ENCODE measurements around the gene SNX20. TPM values are rescaled to one million over a fixed set of nuclear protein-coding genes. Genes with fewer than 3 reads are reported as not detected.

SNX20 gene
- total and polyA plus RNA-seq, 10 of the 15 experiments (the other 5 are each of a cell fraction or from before 2014, with no cell fraction given), result 4.6 to 30.8 (median 21.9) TPM

GRCh38 chr16:50696575-50697420 lies 15.7 kb upstream of the SNX20 start (continued):
- TF ChIP-seq, protein P1, sequence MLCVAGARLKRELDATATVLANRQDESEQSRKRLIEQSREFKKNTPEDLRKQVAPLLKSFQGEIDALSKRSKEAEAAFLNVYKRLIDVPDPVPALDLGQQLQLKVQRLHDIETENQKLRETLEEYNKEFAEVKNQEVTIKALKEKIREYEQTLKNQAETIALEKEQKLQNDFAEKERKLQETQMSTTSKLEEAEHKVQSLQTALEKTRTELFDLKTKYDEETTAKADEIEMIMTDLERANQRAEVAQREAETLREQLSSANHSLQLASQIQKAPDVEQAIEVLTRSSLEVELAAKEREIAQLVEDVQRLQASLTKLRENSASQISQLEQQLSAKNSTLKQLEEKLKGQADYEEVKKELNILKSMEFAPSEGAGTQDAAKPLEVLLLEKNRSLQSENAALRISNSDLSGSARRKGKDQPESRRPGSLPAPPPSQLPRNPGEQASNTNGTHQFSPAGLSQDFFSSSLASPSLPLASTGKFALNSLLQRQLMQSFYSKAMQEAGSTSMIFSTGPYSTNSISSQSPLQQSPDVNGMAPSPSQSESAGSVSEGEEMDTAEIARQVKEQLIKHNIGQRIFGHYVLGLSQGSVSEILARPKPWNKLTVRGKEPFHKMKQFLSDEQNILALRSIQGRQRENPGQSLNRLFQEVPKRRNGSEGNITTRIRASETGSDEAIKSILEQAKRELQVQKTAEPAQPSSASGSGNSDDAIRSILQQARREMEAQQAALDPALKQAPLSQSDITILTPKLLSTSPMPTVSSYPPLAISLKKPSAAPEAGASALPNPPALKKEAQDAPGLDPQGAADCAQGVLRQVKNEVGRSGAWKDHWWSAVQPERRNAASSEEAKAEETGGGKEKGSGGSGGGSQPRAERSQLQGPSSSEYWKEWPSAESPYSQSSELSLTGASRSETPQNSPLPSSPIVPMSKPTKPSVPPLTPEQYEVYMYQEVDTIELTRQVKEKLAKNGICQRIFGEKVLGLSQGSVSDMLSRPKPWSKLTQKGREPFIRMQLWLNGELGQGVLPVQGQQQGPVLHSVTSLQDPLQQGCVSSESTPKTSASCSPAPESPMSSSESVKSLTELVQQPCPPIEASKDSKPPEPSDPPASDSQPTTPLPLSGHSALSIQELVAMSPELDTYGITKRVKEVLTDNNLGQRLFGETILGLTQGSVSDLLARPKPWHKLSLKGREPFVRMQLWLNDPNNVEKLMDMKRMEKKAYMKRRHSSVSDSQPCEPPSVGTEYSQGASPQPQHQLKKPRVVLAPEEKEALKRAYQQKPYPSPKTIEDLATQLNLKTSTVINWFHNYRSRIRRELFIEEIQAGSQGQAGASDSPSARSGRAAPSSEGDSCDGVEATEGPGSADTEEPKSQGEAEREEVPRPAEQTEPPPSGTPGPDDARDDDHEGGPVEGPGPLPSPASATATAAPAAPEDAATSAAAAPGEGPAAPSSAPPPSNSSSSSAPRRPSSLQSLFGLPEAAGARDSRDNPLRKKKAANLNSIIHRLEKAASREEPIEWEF (IDR thresholded peaks at IDR 0.05; ENCODE audit: insufficient replicate concordance, low read depth, low read length), result no peak
- TF ChIP-seq IRF3 (IDR thresholded peaks at IDR 0.05), result no peak
- no peak for TF ChIP-seq RCOR1 (conservative IDR thresholded peaks at IDR 0.05; ENCODE audit: low read depth, low read length)
- TF ChIP-seq HDAC6 (IDR thresholded peaks at IDR 0.05; ENCODE audit: unreplicated experiment), result no peak
- TF ChIP-seq MTA3 (IDR thresholded peaks at IDR 0.05; ENCODE audit: borderline replicate concordance, low read length), result no peak; the same call in 1 of the 2 replicates
- no peak for TF ChIP-seq HSF1 (IDR thresholded peaks at IDR 0.05; ENCODE audit: low read depth, low read length)
- TF ChIP-seq ZBTB4 (CRISPR knock-in tag; IDR thresholded peaks at IDR 0.05), result no peak
- no peak for TF ChIP-seq ZNF217 (IDR thresholded peaks at IDR 0.05)
- no peak for TF ChIP-seq BACH1 (IDR thresholded peaks at IDR 0.05; ENCODE audit: borderline replicate concordance)
- TF ChIP-seq SMARCA5 (IDR thresholded peaks at IDR 0.05), result peak; percentile 89; the same call in 1 of the 2 replicates
- TF ChIP-seq BRCA1 (IDR thresholded peaks at IDR 0.05; ENCODE audit: low read depth, low read length), result no peak
- peak; percentile 25; the same call in 1 of the 2 replicates for TF ChIP-seq MTA2 (IDR thresholded peaks at IDR 0.05; ENCODE audit: low read depth)
- no peak for TF ChIP-seq RBBP5 (conservative IDR thresholded peaks at IDR 0.05)
- TF ChIP-seq CBX3 (IDR thresholded peaks at IDR 0.05; ENCODE audit: borderline replicate concordance, low read depth), result no peak
- no peak for TF ChIP-seq NFXL1 (IDR thresholded peaks at IDR 0.05; ENCODE audit: borderline replicate concordance)
- TF ChIP-seq SP1 (IDR thresholded peaks at IDR 0.05; ENCODE audit: low read depth, low read length), result peak; percentile 53
- no peak for TF ChIP-seq CHD2 (IDR thresholded peaks at IDR 0.05; ENCODE audit: borderline replicate concordance, low read depth, low read length)
- no peak for TF ChIP-seq ZNF384 (IDR thresholded peaks at IDR 0.05; ENCODE audit: borderline replicate concordance, low read depth, low read length)
- no peak for TF ChIP-seq HDAC2 (IDR thresholded peaks at IDR 0.05)
- peak; percentile 64 to 68 for TF ChIP-seq IKZF2 (IDR thresholded peaks at IDR 0.05)

Measured in GM12878 (cell line).